HG02623 (cell line): Measurements from ENCODE around the gene VPS26B.
"Not testable (repeated sequence)": the region's sequence is repeated elsewhere in the genome, so short reads cannot be mapped to it uniquely, and the experiment has no call there.

Source experiments
- ATAC-seq: cut with Tn5 transposase; IDR thresholded peaks from one replicate; pipeline ENCODE4 v1.9.1; 2021; ENCODE audit warnings: moderate library complexity; ENCODE audit not compliant: unreplicated experiment

VPS26B gene

GRCh38 chr11:134278356-134278755 is 53.9 kb downstream of the VPS26B start:
- no peak for ATAC-seq

GRCh38 chr11:134281635-134282034 is 57.2 kb downstream of the VPS26B start:
- ATAC-seq, result not testable (repeated sequence)

GRCh38 chr11:134282121-134283045 is 57.9 kb downstream of the VPS26B start:
- ATAC-seq, result no peak

GRCh38 chr11:134283461-134284230 is 59.2 kb downstream of the VPS26B start:
- ATAC-seq, result no peak

GRCh38 chr11:134284349-134284748 is 59.9 kb downstream of the VPS26B start:
- ATAC-seq, result not testable (repeated sequence)

GRCh38 chr11:134287561-134287960 is 63.1 kb downstream of the VPS26B start:
- no peak for ATAC-seq

GRCh38 chr11:134288486-134288885 is 64.0 kb downstream of the VPS26B start:
- no peak for ATAC-seq

- no peak for ATAC-seq
These were observed 64.7 kb downstream of the VPS26B start for GRCh38 chr11:134289167-134289566.

- no peak for ATAC-seq
These were observed 65.3 kb downstream of the VPS26B start for GRCh38 chr11:134289789-134290188.

- no peak for ATAC-seq
These were observed 66.2 kb downstream of the VPS26B start for GRCh38 chr11:134290646-134291045.

GRCh38 chr11:134291196-134291595 is 66.7 kb downstream of the VPS26B start:
- no peak for ATAC-seq

- no peak for ATAC-seq
These were observed 68.2 kb downstream of the VPS26B start for GRCh38 chr11:134292661-134293060.

GRCh38 chr11:134293119-134294113 is 68.9 kb downstream of the VPS26B start:
- no peak for ATAC-seq

GRCh38 chr11:134294664-134295063 is 70.2 kb downstream of the VPS26B start:
- no peak for ATAC-seq
